Esophagus squamous epithelium (tissue), 5 donors: ENCODE results near the gene SYF2. TPM values are rescaled to one million over a fixed set of nuclear protein-coding genes. Genes with fewer than 3 reads are reported as not detected.
A peak's percentile ranks its signal among the peaks of the same experiment; 100 is the strongest.

Experiments used
- DNase-seq: peaks from one replicate; lab custom pipeline; 2025; lab: John Stamatoyannopoulos, UW
- H3K27ac ChIP-seq, 4 donors: fragments of 200-600 bp; sonication (generic); one replicate each; pipeline ENCODE4 v1.5.1; 2016 to 2019; ENCODE audit warnings: mild to moderate bottlenecking in 1 of 4
- H3K27me3 ChIP-seq, 4 donors: fragments of 200-600 bp; sonication (generic); 1 replicate in 3 of 4; 2 replicates in 1 of 4; pipeline versions ENCODE4 v1.5.1 to v1.6.0; 2017 to 2021; ENCODE audit warnings: antibody characterized with exemption in 1 of 4
- H3K36me3 ChIP-seq, 3 donors: fragments of 200-600 bp; sonication (generic); one replicate each; pipeline ENCODE4 v1.5.1; 2016 to 2019
- H3K4me1 ChIP-seq, 3 donors: fragments of 200-600 bp; sonication (generic); one replicate each; pipeline ENCODE4 v1.5.1; 2017 to 2019
- H3K4me3 ChIP-seq, 4 donors: fragments of 200-600 bp; sonication (generic); 1 replicate in 3 of 4; 2 replicates in 1 of 4; pipeline ENCODE4 v1.5.1; 2016 to 2019; ENCODE audit warnings: mild to moderate bottlenecking in 2 of 4, moderate library complexity in 1 of 4
- H3K9me3 ChIP-seq, 3 donors: fragments of 200-600 bp; sonication (generic); one replicate each; pipeline ENCODE4 v1.5.1; 2016 to 2019
- POLR2A ChIP-seq, 4 donors: fragments of 450-650 bp; IDR thresholded peaks; one replicate each; pipeline ENCODE4 v1.6.1; 2017; ENCODE audit warnings: antibody characterized with exemption in 4 of 4, mild to moderate bottlenecking in 4 of 4, moderate library complexity in 3 of 4
- WGBS, 2 donors: methylation state at CpG; one replicate each; pipeline ENCODE4 v1.1.5; 2018; 5-methylcytosine and 5-hydroxymethylcytosine counted together
- intact Hi-C: fragments of 100-400 bp; cut with DNase I; formaldehyde crosslinking; loops from one replicate; pipeline ENCODE4 v1.15.0; 2022
- total RNA-seq, 4 donors: library from RNA; depleted of rRNA; stranded (reverse); fragments of >200 nt; gene quantifications; one replicate each; pipeline ENCODE4 v1.1.0, GENCODE V29; 2016
- TF ChIP-seq, protein P1 (sequence below), 6 experiments: fragments of 450-650 bp in 4 of 6; fragments of 200-600 bp in 2 of 6; sonication (generic) in 2 of 6; IDR thresholded peaks; one replicate each; pipeline ENCODE4 v1.5.1; 2016 to 2019; ENCODE audit warnings: antibody characterized with exemption in 6 of 6, mild to moderate bottlenecking in 4 of 6, moderate library complexity in 4 of 6
- donor health status: DM: yes; HTN: yes; CAD: no.

The SYF2 gene
- total RNA-seq, 4 donors from 2014 or later: 14.5 to 53.2 (median 37.1) TPM

DNA sequence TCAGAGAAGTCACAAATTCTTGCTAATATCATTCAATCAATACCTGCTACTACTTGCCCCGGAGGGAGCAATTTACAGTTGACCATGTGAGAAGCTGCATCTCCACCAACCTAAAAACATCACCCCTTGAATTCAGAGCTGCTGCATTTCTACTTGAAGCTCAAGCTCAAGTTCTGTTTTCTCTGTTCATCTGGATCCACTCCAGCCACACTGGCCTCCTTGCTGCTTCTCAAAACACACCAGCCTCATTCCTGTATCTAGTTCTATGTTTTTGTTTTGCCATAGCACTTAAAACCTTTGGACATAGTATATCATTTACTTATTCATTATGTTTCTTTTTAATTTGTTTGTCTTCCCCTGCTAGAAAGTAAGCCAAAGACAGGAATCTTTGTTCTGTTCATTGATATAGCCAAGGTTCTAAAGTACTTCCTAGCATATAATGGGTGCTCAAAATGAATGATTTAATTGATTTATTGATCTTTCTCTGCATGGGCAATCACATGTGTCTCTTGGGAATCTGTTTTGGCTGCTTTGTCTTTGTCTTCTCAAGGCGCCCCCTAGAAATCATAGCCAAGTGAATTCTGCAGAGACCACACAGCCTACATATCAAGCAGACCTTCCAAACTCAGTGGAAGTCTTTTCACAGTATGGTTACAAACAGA lies 23.6 kb downstream of the SYF2 start:
- Histone ChIP-seq H3K27ac (no peak overlapping the region), H3K4me1 (no peaks in the 10 kb centered on the region), H3K9me3 (no peaks in the 10 kb centered on the region), H3K36me3 (no peaks in the 10 kb centered on the region), H3K27me3 (peaks cover 0 to 36% (median 0%) of the 10 kb centered on the region in 4 donors), H3K4me3 (no peak overlapping the region)
- intact Hi-C loops: no loop called here
- TF ChIP-seq, protein P1, sequence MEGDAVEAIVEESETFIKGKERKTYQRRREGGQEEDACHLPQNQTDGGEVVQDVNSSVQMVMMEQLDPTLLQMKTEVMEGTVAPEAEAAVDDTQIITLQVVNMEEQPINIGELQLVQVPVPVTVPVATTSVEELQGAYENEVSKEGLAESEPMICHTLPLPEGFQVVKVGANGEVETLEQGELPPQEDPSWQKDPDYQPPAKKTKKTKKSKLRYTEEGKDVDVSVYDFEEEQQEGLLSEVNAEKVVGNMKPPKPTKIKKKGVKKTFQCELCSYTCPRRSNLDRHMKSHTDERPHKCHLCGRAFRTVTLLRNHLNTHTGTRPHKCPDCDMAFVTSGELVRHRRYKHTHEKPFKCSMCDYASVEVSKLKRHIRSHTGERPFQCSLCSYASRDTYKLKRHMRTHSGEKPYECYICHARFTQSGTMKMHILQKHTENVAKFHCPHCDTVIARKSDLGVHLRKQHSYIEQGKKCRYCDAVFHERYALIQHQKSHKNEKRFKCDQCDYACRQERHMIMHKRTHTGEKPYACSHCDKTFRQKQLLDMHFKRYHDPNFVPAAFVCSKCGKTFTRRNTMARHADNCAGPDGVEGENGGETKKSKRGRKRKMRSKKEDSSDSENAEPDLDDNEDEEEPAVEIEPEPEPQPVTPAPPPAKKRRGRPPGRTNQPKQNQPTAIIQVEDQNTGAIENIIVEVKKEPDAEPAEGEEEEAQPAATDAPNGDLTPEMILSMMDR (IDR thresholded peaks at IDR 0.05): no peak
- TF ChIP-seq POLR2A (IDR thresholded peaks at IDR 0.05): no peak
- 74% methylated on average over 2 of the region's 2 CpGs for WGBS, 2 donors
- DNase-seq: no peak

GRCh38 chr1:25208092-25208491 lies 24.2 kb downstream of the SYF2 start:
- Histone ChIP-seq H3K36me3 (no peaks in the 10 kb centered on the region), H3K4me3 (no peak overlapping the region), H3K27me3 (peaks cover 0 to 36% (median 0%) of the 10 kb centered on the region in 4 donors), H3K27ac (no peak overlapping the region), H3K4me1 (no peaks in the 10 kb centered on the region), H3K9me3 (no peaks in the 10 kb centered on the region)
- no peak for DNase-seq
- intact Hi-C loops: no loop called here
- 61 to 67% methylated on average over 1 of the region's 1 CpG for WGBS, 2 donors
- no peak for TF ChIP-seq POLR2A (IDR thresholded peaks at IDR 0.05)
- TF ChIP-seq, protein P1 (IDR thresholded peaks at IDR 0.05): no peak

DNA sequence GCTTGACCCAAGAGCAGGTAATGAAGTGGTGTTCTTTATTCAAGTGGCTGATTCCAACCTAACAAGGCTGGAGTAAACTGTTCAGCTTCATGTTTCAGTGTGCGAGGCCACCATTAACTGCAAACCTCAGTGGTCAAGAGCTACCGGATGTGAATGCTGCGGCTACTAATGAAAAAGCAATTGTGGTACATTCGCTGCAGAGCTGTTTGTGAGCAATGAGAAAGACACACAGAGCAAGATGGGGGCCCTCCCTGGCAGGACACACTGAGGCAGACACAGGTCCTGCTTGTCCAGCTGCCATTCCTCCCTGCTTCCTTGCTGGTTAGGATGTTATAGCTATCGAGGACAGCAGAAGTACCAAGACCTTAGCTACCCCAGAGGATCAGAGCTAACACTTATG lies 26.1 kb downstream of the SYF2 start:
- Histone ChIP-seq H3K4me3 (no peak overlapping the region), H3K27ac (no peak overlapping the region), H3K4me1 (no peaks in the 10 kb centered on the region), H3K36me3 (no peaks in the 10 kb centered on the region), H3K27me3 (peaks cover 0 to 34% (median 0%) of the 10 kb centered on the region in 4 donors), H3K9me3 (no peaks in the 10 kb centered on the region)
- WGBS, 2 donors: 82 to 86% methylated on average over 3 to 5 of the region's 5 CpGs
- TF ChIP-seq, protein P1 (IDR thresholded peaks at IDR 0.05): no peak
- no peak for TF ChIP-seq POLR2A (IDR thresholded peaks at IDR 0.05)
- intact Hi-C loops: no loop called here
- no peak for DNase-seq

DNA sequence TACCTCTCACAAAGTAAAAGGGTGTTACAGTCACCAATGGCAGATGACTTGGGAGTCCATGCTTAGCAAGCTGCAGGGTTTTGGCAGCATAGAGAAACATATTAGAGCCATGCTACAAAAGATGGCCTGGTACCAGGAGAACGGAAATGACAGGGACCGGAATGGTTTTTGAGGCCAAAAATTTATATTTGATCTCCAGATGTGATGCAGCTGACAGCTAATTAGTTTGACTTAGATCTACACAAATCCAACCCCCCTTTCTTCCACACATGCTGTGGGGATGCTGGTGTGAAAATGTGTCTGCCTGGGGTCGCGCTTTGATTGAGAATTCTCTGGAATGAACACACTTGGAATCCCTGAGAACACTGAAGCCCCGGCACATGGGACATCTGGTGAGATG lies 26.5 kb downstream of the SYF2 start:
- Histone ChIP-seq H3K36me3 (no peaks in the 10 kb centered on the region), H3K4me1 (no peaks in the 10 kb centered on the region), H3K27ac (no peak overlapping the region), H3K9me3 (no peaks in the 10 kb centered on the region), H3K4me3 (no peak overlapping the region), H3K27me3 (peaks cover 0 to 30% (median 0%) of the 10 kb centered on the region in 4 donors)
- 76 to 82% methylated on average over 5 of the region's 5 CpGs for WGBS, 2 donors
- intact Hi-C loops: no loop called here
- no peak for TF ChIP-seq POLR2A (IDR thresholded peaks at IDR 0.05)
- TF ChIP-seq, protein P1 (IDR thresholded peaks at IDR 0.05): no peak
- DNase-seq: no peak

- DNase-seq: no peak
- Histone ChIP-seq H3K36me3 (no peaks in the 10 kb centered on the region), H3K4me3 (no peak overlapping the region)
Measured at GRCh38 chr1:25204797-25205480, 27.4 kb downstream of the SYF2 start.

More at GRCh38 chr1:25204797-25205480, 27.4 kb downstream of the SYF2 start:
- intact Hi-C loops: loop anchor here (5.0 kb wide), 1 partner anchor 358 kb away; no protein-coding TSS in a partner anchor
- 54 to 57% methylated on average over 9 of the region's 9 CpGs for WGBS, 2 donors
- TF ChIP-seq POLR2A (IDR thresholded peaks at IDR 0.05): no peak
- TF ChIP-seq, protein P1 (IDR thresholded peaks at IDR 0.05): peak; percentile 51 to 82 (median 65)
- Histone ChIP-seq H3K27ac (no peak overlapping the region), H3K4me1 (no peaks in the 10 kb centered on the region), H3K9me3 (no peaks in the 10 kb centered on the region), H3K27me3 (peaks cover 0 to 22% (median 0%) of the 10 kb centered on the region in 4 donors)
